Osteoblast (primary cell): ENCODE results near the gene SLC5A5. TPM values are rescaled to one million over a fixed set of nuclear protein-coding genes. Genes with fewer than 3 reads are reported as not detected.
A peak's percentile ranks its signal among the peaks of the same experiment; 100 is the strongest.

ENCODE experiments used
- DNase-seq: peaks from one replicate; pipeline ENCODE4 v3.0.0; 2011; ENCODE audit warnings: low spot score, mixed read lengths; ENCODE audit not compliant: insufficient read length; ENCODE audit errors: missing footprints
- H2AFZ ChIP-seq: 2 replicates; pipeline ENCODE4 v1.6.0; 2011; ENCODE audit warnings: mild to moderate bottlenecking, low read length
- H3K27ac ChIP-seq: 2 replicates; pipeline ENCODE4 v1.5.1; 2011; ENCODE audit warnings: mild to moderate bottlenecking, low read depth, low read length, moderate library complexity
- H3K27me3 ChIP-seq: 2 replicates; pipeline ENCODE4 v1.6.0; 2012; ENCODE audit warnings: mild to moderate bottlenecking, control low read depth, inconsistent platforms, low read length, moderate library complexity; ENCODE audit not compliant: insufficient read depth
- H3K36me3 ChIP-seq: 2 replicates; pipeline ENCODE4 v1.5.1; 2011; ENCODE audit warnings: mild to moderate bottlenecking, low read length, control low read depth, moderate library complexity; ENCODE audit not compliant: insufficient read depth
- H3K4me1 ChIP-seq: 2 replicates; pipeline ENCODE4 v1.5.1; 2011; ENCODE audit warnings: mild to moderate bottlenecking, low read length, control low read depth, moderate library complexity; ENCODE audit not compliant: insufficient read depth
- H3K4me2 ChIP-seq: 2 replicates; pipeline ENCODE4 v1.6.0; 2011; ENCODE audit warnings: mild to moderate bottlenecking, low read length; ENCODE audit not compliant: insufficient read depth
- H3K4me3 ChIP-seq: fragments of 200-600 bp; sonication (generic); 3 replicates; pipeline ENCODE4 v1.5.1; 2012; ENCODE audit warnings: mild to moderate bottlenecking, low read length, inconsistent platforms; ENCODE audit not compliant: insufficient read depth
- H3K79me2 ChIP-seq: 2 replicates; pipeline ENCODE4 v1.6.0; 2012; ENCODE audit warnings: mild to moderate bottlenecking, low read length, control low read depth, inconsistent platforms; ENCODE audit not compliant: insufficient read depth
- H3K9me3 ChIP-seq: 2 replicates; pipeline ENCODE4 v1.5.1; 2011; ENCODE audit warnings: low read depth, low read length, control low read depth
- H4K20me1 ChIP-seq: 2 replicates; pipeline ENCODE4 v1.6.0; 2012; ENCODE audit warnings: mild to moderate bottlenecking, low read length, control low read depth; ENCODE audit not compliant: insufficient read depth
- CTCF ChIP-seq: IDR thresholded peaks from 2 replicates; pipeline ENCODE4 v1.5.1; 2011; ENCODE audit warnings: mild to moderate bottlenecking, low read depth, low read length, moderate library complexity; ENCODE audit errors: extremely low read depth
- total RNA-seq: library from RNA; depleted of rRNA; stranded (reverse); fragments of >200 nt; gene quantifications from 2 replicates; pipeline ENCODE4 v1.2.3, GENCODE V29; 2012

SLC5A5 gene
- total RNA-seq, 1 donor: under 0.01 TPM

- Histone ChIP-seq H3K79me2 (peaks cover 25% of the 10 kb centered on the region), H4K20me1 (peaks cover 42% of the 10 kb centered on the region), H3K27ac (no peak overlapping the region), H3K4me3 (no peak overlapping the region), H3K36me3 (peaks cover 36% of the 10 kb centered on the region), H3K4me2 (no peak overlapping the region), H3K4me1 (peaks cover 12% of the 10 kb centered on the region), H3K9me3 (no peaks in the 10 kb centered on the region), H3K27me3 (peaks cover 24% of the 10 kb centered on the region), H2AFZ (no peak overlapping the region)
- peak; percentile 70 for DNase-seq
- TF ChIP-seq CTCF: no peak
Measured at GRCh38 chr19:17865364-17866311, 6.1 kb upstream of the SLC5A5 start.

DNA sequence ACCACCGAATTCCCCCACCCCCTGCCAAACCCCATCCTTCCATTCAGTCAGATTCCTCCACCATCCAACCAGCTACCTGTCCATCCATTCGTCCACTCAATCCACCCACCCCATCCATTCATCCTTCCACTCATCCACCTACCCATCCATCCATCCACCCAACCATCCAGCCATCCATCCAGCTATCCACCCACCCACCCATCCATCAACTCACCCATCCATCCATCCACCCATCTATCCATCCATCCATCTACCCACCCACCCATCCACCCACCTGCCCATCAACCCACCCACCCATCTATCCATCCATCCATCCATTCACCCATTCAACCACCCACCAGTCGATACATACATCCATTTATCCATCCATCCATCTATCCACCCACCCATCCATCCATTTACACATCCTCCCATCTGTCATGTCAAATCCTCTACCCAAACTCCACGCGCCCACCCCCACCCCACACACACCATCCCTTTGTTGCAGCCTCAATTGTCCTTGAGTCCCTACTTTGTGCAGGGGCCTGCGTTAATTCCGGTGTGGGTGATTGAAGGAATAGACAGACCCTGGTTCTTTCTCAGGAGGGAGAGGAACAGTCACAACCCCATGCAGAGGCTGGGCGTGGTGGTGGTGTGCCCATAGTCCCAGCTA is 5.3 kb upstream of the SLC5A5 start:
- DNase-seq: peak; percentile 27
- Histone ChIP-seq H3K9me3 (no peaks in the 10 kb centered on the region), H3K27ac (no peak overlapping the region), H3K79me2 (peaks cover 17% of the 10 kb centered on the region), H3K4me1 (peaks cover 4% of the 10 kb centered on the region), H2AFZ (no peak overlapping the region), H3K27me3 (peaks cover 32% of the 10 kb centered on the region), H3K36me3 (peaks cover 32% of the 10 kb centered on the region), H3K4me2 (no peak overlapping the region), H3K4me3 (no peak overlapping the region), H4K20me1 (peaks cover 34% of the 10 kb centered on the region)
- no peak for TF ChIP-seq CTCF

GRCh38 chr19:17866964-17867486 is 4.7 kb upstream of the SLC5A5 start:
- Histone ChIP-seq H2AFZ (no peak overlapping the region), H3K79me2 (peaks cover 11% of the 10 kb centered on the region), H3K27ac (no peak overlapping the region), H3K4me2 (no peak overlapping the region), H3K9me3 (no peaks in the 10 kb centered on the region), H3K27me3 (peaks cover 37% of the 10 kb centered on the region), H4K20me1 (peaks cover 28% of the 10 kb centered on the region), H3K4me1 (no peaks in the 10 kb centered on the region), H3K36me3 (peaks cover 26% of the 10 kb centered on the region), H3K4me3 (no peak overlapping the region)
- DNase-seq: peak; percentile 85
- no peak for TF ChIP-seq CTCF

DNA sequence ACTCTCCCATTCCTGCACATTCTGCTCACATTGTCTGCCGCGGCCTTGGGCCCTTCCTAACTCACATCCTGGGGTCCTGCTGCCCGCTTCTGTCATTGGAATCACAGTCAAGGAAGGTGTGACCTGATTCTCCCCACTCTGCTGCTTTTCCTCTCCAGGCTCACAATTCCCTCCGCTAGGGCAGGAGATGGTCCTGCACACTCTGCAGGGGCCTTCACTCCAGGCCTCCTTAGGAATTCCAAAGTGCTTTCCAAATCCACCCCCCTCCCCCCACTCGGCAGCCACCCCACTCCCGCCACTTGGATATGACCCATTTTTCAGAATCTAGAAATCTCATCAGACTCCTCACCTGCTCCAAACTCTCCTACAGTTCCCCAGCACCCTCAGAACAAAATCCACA is 3.1 kb upstream of the SLC5A5 start:
- no peaks in the 10 kb centered on the region for H3K9me3 ChIP-seq
- peak; percentile 47 for DNase-seq
- peaks cover 52% of the 10 kb centered on the region for H3K27me3 ChIP-seq
- H3K79me2 ChIP-seq: no peaks in the 10 kb centered on the region
- H3K4me1 ChIP-seq: no peaks in the 10 kb centered on the region
- H3K4me3 ChIP-seq: no peak overlapping the region
- H4K20me1 ChIP-seq: peaks cover 12% of the 10 kb centered on the region
- no peak for TF ChIP-seq CTCF
- peaks cover 10% of the 10 kb centered on the region for H3K36me3 ChIP-seq
- no peak overlapping the region for H2AFZ ChIP-seq
- H3K27ac ChIP-seq: no peak overlapping the region
- H3K4me2 ChIP-seq: no peak overlapping the region
